Astrocyte (in vitro differentiated cells and primary cell): ENCODE results near the gene UGT2B17. TPM values are rescaled to one million over a fixed set of nuclear protein-coding genes. Genes with fewer than 3 reads are reported as not detected.
"Not testable (repeated sequence)": the region's sequence is repeated elsewhere in the genome, so short reads cannot be mapped to it uniquely, and the experiment has no call there.

Experiments
- DNase-seq: peaks from one replicate; pipeline ENCODE4 v3.0.0-alpha.2; 2010; ENCODE audit warnings: low read depth
- FAIRE-seq: peaks from 2 replicates; lab custom pipeline; 2011; peaks lifted over from hg19 to GRCh38; lab: Jason Lieb, UNC
- H2AFZ ChIP-seq: 2 replicates; pipeline ENCODE4 v1.6.0; 2012; ENCODE audit warnings: low read depth, low read length, inconsistent platforms
- H3K27ac ChIP-seq: 2 replicates; pipeline ENCODE4 v1.5.1; 2011; ENCODE audit warnings: low read depth, low read length, inconsistent platforms
- H3K27me3 ChIP-seq: 2 replicates; pipeline ENCODE4 v1.6.0; 2011; ENCODE audit warnings: low read length, inconsistent platforms; ENCODE audit not compliant: insufficient read depth
- H3K36me3 ChIP-seq: 2 replicates; pipeline ENCODE4 v1.5.1; 2011; ENCODE audit warnings: low read length, inconsistent platforms; ENCODE audit not compliant: insufficient read depth
- H3K4me1 ChIP-seq: 2 replicates; pipeline ENCODE4 v1.5.1; 2011; ENCODE audit warnings: low read length, inconsistent platforms; ENCODE audit not compliant: insufficient read depth
- H3K4me2 ChIP-seq: 2 replicates; pipeline ENCODE4 v1.6.0; 2012; ENCODE audit warnings: low read length, inconsistent platforms
- H3K4me3 ChIP-seq: 2 replicates; pipeline ENCODE4 v1.5.1; 2011; ENCODE audit warnings: low read depth, mild to moderate bottlenecking, low read length, inconsistent platforms; ENCODE audit not compliant: insufficient read depth
- H3K79me2 ChIP-seq: 2 replicates; pipeline ENCODE4 v1.6.0; 2012; ENCODE audit warnings: mild to moderate bottlenecking, low read length, inconsistent platforms; ENCODE audit not compliant: insufficient read depth
- H3K9ac ChIP-seq: 2 replicates; pipeline ENCODE4 v1.6.0; 2012; ENCODE audit warnings: mild to moderate bottlenecking, low read length, inconsistent platforms
- H3K9me3 ChIP-seq: 2 replicates; pipeline ENCODE4 v1.5.1; 2012; ENCODE audit warnings: low read depth, mild to moderate bottlenecking, low read length, inconsistent platforms; ENCODE audit not compliant: insufficient read depth
- H4K20me1 ChIP-seq: 2 replicates; pipeline ENCODE4 v1.6.0; 2012; ENCODE audit warnings: low read length, inconsistent platforms; ENCODE audit not compliant: insufficient read depth
- H3K27ac Mint-ChIP-seq: one replicate; pipeline ENCODE4 v1.8.0; 2021; ENCODE audit warnings: mild to moderate bottlenecking, mixed read lengths; ENCODE audit not compliant: unreplicated experiment
- H3K27me3 Mint-ChIP-seq: one replicate; pipeline ENCODE4 v1.8.0; 2021; ENCODE audit warnings: low read depth, mixed read lengths; ENCODE audit not compliant: unreplicated experiment
- H3K36me3 Mint-ChIP-seq: one replicate; pipeline ENCODE4 v1.8.0; 2021; ENCODE audit warnings: low read depth, mixed read lengths; ENCODE audit not compliant: unreplicated experiment
- H3K4me1 Mint-ChIP-seq: one replicate; pipeline ENCODE4 v1.8.0; 2021; ENCODE audit warnings: low read depth, mixed read lengths; ENCODE audit not compliant: unreplicated experiment
- H3K4me3 Mint-ChIP-seq: one replicate; pipeline ENCODE4 v1.8.0; 2021; ENCODE audit warnings: mild to moderate bottlenecking, moderate library complexity, mixed read lengths; ENCODE audit not compliant: unreplicated experiment
- H3K9me3 Mint-ChIP-seq: one replicate; pipeline ENCODE4 v1.8.0; 2021; ENCODE audit warnings: mild to moderate bottlenecking, mixed read lengths; ENCODE audit not compliant: unreplicated experiment
- CTCF ChIP-seq: IDR thresholded peaks from 2 replicates; pipeline ENCODE4 v1.5.1; 2011; ENCODE audit warnings: low read depth, mild to moderate bottlenecking, inconsistent platforms, low read length, moderate library complexity; ENCODE audit not compliant: insufficient read depth
- EZH2 ChIP-seq: IDR thresholded peaks from 2 replicates; pipeline ENCODE4 v1.6.1; 2012; ENCODE audit warnings: mild to moderate bottlenecking, low read length, inconsistent platforms; ENCODE audit not compliant: insufficient read depth
- total RNA-seq: library from RNA; stranded (reverse); gene quantifications from 2 replicates; pipeline ENCODE4 v1.2.1, GENCODE V29; 2021

Gene UGT2B17
- total RNA-seq, 1 donor from 2014 or later: not detected

GRCh38 chr4:68582339-68582717, 6.2 kb upstream of the UGT2B17 start:
- Histone ChIP-seq H3K9ac (no peak overlapping the region), H3K4me1 (no peaks in the 10 kb centered on the region), H3K79me2 (no peaks in the 10 kb centered on the region), H4K20me1 (no peaks in the 10 kb centered on the region), H3K36me3 (no peaks in the 10 kb centered on the region), H3K27me3 (no peaks in the 10 kb centered on the region), H3K9me3 (no peaks in the 10 kb centered on the region), H2AFZ (no peak overlapping the region), H3K27ac (no peak overlapping the region), H3K4me2 (no peak overlapping the region), H3K4me3 (no peak overlapping the region)
- Mint-ChIP-seq H3K4me1 (no peaks in the 10 kb centered on the region), H3K27me3 (peaks cover 4% of the 10 kb centered on the region), H3K27ac (no peak overlapping the region), H3K9me3 (peaks cover 14% of the 10 kb centered on the region), H3K36me3 (peaks cover 2% of the 10 kb centered on the region), H3K4me3 (no peak overlapping the region)
- TF ChIP-seq EZH2: no peak
- no peak for TF ChIP-seq CTCF
- DNase-seq: no peak
- FAIRE-seq: no peak

- Histone ChIP-seq H3K27ac (no peak overlapping the region), H3K4me3 (no peak overlapping the region), H3K9me3 (no peaks in the 10 kb centered on the region), H3K4me1 (no peaks in the 10 kb centered on the region), H3K27me3 (no peaks in the 10 kb centered on the region), H3K36me3 (no peaks in the 10 kb centered on the region), H3K4me2 (no peak overlapping the region), H4K20me1 (no peaks in the 10 kb centered on the region), H2AFZ (no peak overlapping the region), H3K9ac (no peak overlapping the region), H3K79me2 (no peaks in the 10 kb centered on the region)
- no peak for FAIRE-seq
- no peak for DNase-seq
- Mint-ChIP-seq H3K36me3 (peaks cover 2% of the 10 kb centered on the region), H3K9me3 (peaks cover 14% of the 10 kb centered on the region), H3K4me1 (no peaks in the 10 kb centered on the region), H3K4me3 (no peak overlapping the region), H3K27ac (peak overlapping the region; percentile 8), H3K27me3 (peaks cover 4% of the 10 kb centered on the region)
- no peak for TF ChIP-seq EZH2
- TF ChIP-seq CTCF: no peak
These were observed 5.5 kb upstream of the UGT2B17 start for GRCh38 chr4:68581383-68582338.

GRCh38 chr4:68577590-68577989, 1.5 kb upstream of the UGT2B17 start:
- Mint-ChIP-seq H3K4me1 (peaks cover 3% of the 10 kb centered on the region), H3K27ac (no peak overlapping the region), H3K9me3 (peaks cover 7% of the 10 kb centered on the region), H3K36me3 (peaks cover 2% of the 10 kb centered on the region), H3K27me3 (peaks cover 4% of the 10 kb centered on the region), H3K4me3 (no peak overlapping the region)
- no peak overlapping the region for H3K9ac ChIP-seq
- no peak overlapping the region for H3K4me3 ChIP-seq
- no peak overlapping the region for H2AFZ ChIP-seq
- no peaks in the 10 kb centered on the region for H3K4me1 ChIP-seq
- no peak overlapping the region for H3K27ac ChIP-seq
- no peaks in the 10 kb centered on the region for H3K36me3 ChIP-seq
- TF ChIP-seq EZH2: no peak
- no peak for TF ChIP-seq CTCF
- no peak for DNase-seq
- no peaks in the 10 kb centered on the region for H3K9me3 ChIP-seq
- no peaks in the 10 kb centered on the region for H3K27me3 ChIP-seq
- no peak overlapping the region for H3K4me2 ChIP-seq
- H4K20me1 ChIP-seq: no peaks in the 10 kb centered on the region
- no peak for FAIRE-seq
- no peaks in the 10 kb centered on the region for H3K79me2 ChIP-seq

GRCh38 chr4:68575636-68576035, 486 bp downstream of the UGT2B17 start:
- H2AFZ ChIP-seq, H3K79me2 ChIP-seq, H3K27ac Mint-ChIP-seq, H3K9me3 Mint-ChIP-seq, H3K4me3 Mint-ChIP-seq, H3K27me3 ChIP-seq, H3K9me3 ChIP-seq, H3K4me3 ChIP-seq, DNase-seq, H3K4me2 ChIP-seq, H3K36me3 ChIP-seq, FAIRE-seq, H3K9ac ChIP-seq, H3K4me1 ChIP-seq, H3K27ac ChIP-seq, H3K27me3 Mint-ChIP-seq, H4K20me1 ChIP-seq, H3K36me3 Mint-ChIP-seq, H3K4me1 Mint-ChIP-seq: not testable (repeated sequence)
